Epithelial cell of esophagus (primary cell): Measurements from ENCODE around the gene OXSR1.

Experiments
- DNase-seq: peaks from one replicate; pipeline ENCODE4 v3.0.0; 2010; ENCODE audit warnings: low read depth
- H3K4me3 ChIP-seq: 2 replicates; pipeline ENCODE4 v1.5.1; 2011; ENCODE audit warnings: mild to moderate bottlenecking, low read length, control low read depth
- TF ChIP-seq, protein P1 (sequence below): IDR thresholded peaks from 2 replicates; pipeline ENCODE4 v1.5.1; 2011; ENCODE audit warnings: low read depth, mild to moderate bottlenecking, low read length, control low read depth, inconsistent platforms; ENCODE audit not compliant: insufficient read depth; ENCODE audit errors: missing control alignments

Gene OXSR1

DNA sequence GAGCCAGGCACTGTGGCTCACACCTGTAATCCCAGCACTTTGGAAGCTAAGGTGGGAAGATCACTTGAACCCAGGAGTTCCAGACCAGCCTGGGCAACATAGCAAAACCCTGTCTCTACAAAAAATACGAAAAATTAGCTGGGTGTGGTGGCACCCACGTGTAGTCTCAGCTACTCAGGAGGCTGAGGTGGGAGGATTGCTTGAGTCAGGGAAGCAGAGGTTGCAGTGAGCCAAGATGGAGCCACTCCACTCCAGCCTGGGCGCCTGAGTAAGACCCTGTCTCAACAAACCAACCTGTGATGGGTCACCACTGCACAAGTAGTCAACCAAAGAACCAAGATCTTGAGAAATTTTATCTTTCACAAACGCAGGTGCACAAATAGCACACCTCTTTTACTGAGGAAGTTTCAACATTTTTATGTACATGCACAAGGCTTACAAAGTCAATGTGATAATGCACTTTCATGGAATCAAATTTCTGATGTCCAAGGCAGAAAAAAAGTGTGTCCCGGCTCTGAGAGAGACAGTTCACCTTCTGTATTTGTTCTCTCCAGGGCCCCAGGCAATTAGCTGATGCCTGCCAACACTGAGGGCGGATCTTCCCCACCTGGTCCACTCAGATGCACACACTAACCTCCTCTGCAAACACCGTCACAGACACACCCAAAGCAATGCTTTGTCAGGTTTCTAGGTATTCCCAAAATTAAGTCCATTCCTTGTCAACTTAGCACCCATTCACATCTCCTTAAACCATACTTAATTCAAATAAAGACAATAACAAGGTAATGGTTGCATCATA lies 40.8 kb upstream of the OXSR1 start:
- no peak overlapping the region for H3K4me3 ChIP-seq
- TF ChIP-seq, protein P1, sequence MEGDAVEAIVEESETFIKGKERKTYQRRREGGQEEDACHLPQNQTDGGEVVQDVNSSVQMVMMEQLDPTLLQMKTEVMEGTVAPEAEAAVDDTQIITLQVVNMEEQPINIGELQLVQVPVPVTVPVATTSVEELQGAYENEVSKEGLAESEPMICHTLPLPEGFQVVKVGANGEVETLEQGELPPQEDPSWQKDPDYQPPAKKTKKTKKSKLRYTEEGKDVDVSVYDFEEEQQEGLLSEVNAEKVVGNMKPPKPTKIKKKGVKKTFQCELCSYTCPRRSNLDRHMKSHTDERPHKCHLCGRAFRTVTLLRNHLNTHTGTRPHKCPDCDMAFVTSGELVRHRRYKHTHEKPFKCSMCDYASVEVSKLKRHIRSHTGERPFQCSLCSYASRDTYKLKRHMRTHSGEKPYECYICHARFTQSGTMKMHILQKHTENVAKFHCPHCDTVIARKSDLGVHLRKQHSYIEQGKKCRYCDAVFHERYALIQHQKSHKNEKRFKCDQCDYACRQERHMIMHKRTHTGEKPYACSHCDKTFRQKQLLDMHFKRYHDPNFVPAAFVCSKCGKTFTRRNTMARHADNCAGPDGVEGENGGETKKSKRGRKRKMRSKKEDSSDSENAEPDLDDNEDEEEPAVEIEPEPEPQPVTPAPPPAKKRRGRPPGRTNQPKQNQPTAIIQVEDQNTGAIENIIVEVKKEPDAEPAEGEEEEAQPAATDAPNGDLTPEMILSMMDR = no peak
- DNase-seq = peak; percentile 24

DNA sequence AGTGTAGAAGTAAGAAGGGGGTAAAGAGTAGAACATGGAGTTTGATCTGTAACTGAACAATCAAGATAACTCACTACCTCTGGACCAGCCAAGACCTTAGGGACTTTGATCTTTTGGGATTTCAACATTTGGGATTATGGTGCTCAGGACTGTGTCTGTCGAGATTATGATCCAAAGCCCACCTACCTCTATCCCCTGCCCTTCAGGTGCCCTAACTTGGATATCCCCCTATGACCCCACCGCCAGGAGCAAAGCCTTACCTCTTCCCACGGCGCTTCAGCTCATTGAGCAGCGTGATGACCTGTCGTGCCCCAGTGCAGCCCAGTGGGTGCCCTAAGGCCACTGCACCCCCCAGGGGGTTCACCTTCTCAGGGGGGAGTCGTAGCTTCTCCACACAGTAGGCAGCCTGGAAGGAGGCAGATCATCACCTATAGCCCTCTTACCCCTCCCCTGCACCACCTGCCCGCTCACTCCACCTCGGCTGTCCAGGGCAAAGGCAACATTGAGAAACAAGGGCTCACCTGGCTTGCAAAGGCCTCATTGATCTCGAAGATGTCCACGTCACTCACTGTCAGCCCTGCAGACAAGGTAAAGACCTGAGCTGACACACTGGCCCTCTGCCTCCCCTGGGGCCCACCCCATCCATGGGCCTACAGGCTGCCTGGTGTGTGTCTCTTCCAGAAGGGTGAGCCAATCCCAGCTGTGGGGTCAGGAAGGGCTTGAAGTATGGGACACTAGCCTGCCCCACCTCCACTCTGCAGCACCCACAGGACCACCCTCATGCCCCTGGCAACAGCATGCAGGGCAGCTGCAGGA lies 39.8 kb upstream of the OXSR1 start:
- DNase-seq = no peak
- H3K4me3 ChIP-seq = no peak overlapping the region
- TF ChIP-seq, protein P1 = no peak

DNA sequence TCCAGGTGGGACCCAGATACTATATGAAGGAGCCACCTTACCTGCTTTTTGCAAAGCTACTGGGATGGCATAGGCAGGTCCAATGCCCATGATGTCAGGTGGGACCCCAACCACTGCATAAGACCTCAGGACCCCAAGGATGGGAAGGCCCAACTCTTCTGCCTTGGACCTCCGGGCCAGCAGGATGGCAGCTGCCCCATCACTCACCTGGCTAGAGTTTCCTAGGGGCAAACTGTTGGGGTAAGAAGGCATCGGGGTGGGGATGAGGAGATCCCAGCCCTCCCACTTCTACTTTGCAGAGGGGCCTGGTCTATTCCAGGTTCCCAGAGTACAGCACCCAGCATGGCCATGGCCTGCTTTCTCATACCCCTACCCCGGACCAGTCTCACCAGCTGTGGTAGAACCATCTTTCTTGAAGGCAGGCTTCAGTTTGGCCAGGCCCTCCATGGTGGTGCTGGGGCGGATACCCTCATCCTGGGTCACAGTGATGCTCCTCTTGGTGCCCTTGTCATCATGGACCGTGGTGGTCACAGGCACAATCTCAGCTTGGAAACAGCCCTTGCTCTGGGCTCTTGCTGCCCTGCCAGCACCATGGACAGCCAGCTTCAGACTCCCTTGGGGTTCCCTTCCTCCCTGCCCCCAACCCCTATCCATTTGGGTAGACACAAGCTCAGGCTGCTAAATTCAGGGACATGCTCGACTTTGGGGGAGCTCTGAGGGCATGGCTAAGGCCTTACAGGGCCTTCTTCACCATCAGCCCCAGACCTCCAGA lies 39.0 kb upstream of the OXSR1 start:
- no peak for DNase-seq
- H3K4me3 ChIP-seq = no peak overlapping the region
- TF ChIP-seq, protein P1 = no peak

DNA sequence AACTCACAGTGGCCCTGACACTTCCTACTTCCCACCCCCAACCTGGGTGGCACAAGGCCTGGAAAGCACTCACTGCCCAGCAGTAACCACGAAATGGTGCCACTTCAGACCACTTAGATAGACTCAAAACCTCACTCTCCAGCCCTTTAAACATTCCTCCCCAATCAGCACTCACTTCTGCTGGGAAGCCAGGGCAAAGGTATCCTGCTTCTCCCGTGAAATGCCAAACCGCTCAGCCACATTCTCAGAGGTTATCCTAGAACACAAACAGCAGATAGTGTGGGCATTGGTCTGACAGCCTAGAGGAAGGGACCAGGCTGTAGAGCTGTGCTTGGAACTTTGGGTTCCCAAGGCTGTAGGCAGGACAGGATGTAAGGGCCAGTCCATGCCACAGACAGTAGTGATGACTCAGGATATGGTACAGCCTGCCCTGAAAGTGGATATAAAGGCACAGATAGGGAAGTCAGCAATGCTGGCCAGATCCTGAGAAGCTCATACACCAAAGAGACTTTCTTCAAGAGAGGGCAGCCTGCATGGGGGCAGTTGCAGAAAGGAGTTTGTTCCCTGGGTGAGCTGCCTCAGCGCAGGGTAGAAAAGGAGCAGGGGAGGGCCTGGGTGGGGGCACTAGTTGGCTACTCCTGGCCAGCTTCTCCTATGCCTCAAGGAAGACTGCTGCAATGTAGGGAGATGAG lies 37.6 kb upstream of the OXSR1 start:
- no peak overlapping the region for H3K4me3 ChIP-seq
- TF ChIP-seq, protein P1 = no peak
- DNase-seq = no peak

DNA sequence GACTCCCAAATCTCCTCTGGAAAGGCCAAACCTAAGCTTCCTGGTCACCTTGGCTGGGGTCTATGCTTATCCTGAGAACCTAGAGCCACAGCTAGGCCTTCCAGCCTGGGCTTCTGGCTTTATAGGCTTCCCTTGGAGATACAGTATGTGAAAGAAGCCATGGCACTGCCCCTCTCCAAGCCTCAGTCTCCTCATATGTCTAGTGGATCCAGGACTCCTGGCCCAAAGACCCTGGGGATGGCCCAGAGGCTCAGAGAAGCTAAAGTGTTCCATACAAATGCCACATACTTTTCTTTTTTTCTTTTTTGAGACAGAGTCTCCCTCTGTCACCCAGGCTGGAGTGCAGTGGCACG lies 37.1 kb upstream of the OXSR1 start:
- TF ChIP-seq, protein P1 = no peak
- no peak overlapping the region for H3K4me3 ChIP-seq
- no peak for DNase-seq

DNA sequence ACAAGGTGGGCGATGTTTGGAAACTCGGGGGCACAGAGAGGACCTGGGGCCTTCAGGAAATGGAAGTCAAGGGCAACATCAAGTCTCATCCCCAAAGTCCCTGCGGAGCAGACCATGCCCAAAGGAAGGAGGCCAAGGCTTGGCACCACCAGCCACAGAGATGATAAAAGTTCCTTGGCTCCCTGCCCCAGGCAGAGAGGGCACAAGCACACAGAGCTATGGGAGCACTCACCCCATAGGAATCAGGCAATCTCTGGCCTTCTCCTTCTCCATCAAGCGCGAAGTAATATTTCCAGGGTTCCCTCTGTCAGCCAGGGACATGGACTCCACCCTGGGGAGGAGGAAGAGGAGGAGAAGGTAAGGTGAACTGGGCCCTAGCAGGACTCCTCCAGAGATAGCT lies 36.3 kb upstream of the OXSR1 start:
- TF ChIP-seq, protein P1 = no peak
- H3K4me3 ChIP-seq = no peak overlapping the region
- no peak for DNase-seq
